ENCODE data around the gene RAD21L1.

DNA sequence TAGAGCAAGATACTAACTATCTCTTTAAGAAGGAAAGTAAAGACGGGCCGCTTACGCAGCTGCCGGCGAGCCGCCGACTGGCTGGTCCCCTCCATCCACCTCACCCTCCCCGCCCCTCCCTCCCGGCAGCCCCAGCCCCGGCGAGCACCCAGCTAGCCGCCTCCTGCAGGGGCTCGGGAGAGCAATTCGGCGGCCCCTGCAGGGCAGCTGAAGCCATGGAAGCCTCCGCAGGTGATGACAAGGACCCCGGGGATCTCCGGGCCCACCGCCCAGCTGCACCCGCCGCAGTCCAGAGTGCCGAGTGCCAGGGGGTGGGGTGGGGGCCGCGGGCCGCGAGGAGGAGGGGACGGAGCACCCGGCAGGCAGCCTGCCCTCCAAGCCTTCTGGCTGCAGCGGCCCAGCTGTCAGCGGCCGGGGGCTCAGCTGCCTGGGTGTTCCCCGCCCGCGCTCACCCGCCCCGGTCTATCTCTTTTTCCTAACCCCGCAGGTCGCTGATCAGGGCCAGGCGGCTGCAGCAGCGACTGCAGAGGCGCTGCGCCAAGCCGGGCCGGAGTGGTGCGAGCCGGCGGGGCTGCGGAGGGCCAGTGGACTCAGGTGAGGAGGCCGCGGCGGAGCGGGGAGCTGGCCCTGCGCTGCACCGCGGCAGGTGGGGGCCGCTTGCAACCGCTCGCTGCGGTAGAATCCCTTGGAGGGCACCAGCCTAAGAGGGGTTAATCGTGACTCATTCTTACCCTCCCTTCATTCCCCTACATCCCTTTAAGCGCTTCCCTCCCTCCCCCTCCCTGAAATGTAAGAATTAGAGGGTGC, 40.5 kb downstream of the RAD21L1 start, which contains the start of gene SNPH:
- TF ChIP-seq SMC3 (conservative IDR thresholded peaks at IDR 0.05; ENCODE audit: poor library complexity) = no peak
- TF ChIP-seq, protein P1, sequence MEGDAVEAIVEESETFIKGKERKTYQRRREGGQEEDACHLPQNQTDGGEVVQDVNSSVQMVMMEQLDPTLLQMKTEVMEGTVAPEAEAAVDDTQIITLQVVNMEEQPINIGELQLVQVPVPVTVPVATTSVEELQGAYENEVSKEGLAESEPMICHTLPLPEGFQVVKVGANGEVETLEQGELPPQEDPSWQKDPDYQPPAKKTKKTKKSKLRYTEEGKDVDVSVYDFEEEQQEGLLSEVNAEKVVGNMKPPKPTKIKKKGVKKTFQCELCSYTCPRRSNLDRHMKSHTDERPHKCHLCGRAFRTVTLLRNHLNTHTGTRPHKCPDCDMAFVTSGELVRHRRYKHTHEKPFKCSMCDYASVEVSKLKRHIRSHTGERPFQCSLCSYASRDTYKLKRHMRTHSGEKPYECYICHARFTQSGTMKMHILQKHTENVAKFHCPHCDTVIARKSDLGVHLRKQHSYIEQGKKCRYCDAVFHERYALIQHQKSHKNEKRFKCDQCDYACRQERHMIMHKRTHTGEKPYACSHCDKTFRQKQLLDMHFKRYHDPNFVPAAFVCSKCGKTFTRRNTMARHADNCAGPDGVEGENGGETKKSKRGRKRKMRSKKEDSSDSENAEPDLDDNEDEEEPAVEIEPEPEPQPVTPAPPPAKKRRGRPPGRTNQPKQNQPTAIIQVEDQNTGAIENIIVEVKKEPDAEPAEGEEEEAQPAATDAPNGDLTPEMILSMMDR (IDR thresholded peaks at IDR 0.05; ENCODE audit: poor library complexity, severe bottlenecking) = no peak

Data from neural cell (in vitro differentiated cells).